GM18499 (cell line): ENCODE results near the gene CENPN.

Source experiments
- ATAC-seq: cut with Tn5 transposase; IDR thresholded peaks from one replicate; pipeline ENCODE4 v1.9.1; 2021; ENCODE audit warnings: moderate number of reproducible peaks; ENCODE audit not compliant: insufficient read depth, unreplicated experiment

Gene CENPN

DNA sequence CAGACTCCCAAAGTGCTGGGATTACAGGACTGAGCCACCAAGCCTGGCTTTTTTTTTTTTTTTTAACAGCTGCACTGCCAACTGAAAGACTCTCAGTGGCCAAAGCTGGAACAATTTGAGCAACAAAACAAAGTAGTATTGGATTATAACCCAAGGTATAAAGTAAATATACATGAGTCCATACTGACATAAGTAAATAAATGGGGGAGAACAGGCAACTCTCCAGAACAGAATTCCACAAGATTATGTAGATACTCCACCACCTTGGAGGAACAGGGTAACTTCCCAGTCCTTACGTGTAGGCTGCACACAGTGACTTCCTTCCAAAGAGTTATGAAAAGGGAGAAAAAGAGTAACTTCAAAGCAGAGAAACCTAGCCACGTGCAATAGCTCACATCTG lies 16.0 kb upstream of the CENPN start:
- ATAC-seq, result no peak

DNA sequence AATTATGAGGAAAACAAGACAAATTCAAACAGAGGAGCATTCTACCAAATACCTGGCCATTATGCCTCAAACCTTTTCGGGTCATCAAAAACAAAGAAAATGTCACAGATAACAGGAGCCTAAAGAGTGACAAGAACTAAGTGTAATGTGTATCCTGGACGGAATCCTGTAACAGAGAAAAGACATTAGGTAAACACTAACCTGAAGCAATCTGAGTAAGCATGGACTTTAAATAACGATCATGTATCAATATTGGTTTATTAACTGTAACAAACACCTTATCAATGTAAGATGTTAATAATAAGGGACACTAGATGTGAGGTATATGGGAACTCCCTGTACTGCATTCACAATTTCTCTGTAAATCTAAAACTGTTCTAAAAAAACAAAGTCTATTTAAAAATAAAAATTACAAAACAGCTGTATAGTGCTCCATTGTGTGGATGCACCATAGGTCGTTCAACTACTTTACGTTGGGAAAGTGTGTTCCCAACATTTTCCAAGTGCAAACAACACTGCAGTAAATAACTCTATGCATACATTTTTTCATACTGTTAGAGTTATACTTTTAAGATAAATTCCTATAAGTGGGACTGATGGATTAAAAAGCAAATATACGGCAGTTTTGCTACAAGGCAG lies 15.1 kb upstream of the CENPN start:
- ATAC-seq, result no peak

DNA sequence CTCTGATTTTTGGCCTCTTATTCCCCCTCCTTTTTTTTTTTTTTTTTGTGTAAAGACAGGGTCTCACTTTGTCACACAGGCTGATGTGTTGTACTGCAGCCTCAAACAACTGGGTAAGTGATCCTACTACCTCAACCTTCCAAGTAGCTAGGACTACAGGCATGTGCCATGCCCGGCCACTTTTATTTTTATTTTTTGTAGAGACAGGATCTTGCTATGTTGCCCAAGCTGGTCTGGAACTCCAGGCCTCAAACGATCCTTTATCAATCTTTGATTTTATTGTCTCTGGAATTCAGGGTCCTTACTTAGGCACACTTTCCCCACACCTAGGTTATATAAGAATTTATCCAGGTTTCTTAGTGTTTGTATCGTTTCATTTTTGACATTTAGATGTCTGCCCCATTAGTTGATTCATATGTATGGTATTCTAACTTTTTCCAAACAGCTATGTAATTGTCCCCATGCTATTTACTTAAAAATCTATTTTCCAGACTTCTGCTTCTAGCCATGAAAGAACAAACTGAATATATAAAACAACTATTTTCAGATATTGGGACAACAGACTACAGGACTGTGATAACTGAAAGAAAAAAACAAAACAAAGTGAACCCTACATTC lies 14.2 kb upstream of the CENPN start:
- no peak for ATAC-seq

DNA sequence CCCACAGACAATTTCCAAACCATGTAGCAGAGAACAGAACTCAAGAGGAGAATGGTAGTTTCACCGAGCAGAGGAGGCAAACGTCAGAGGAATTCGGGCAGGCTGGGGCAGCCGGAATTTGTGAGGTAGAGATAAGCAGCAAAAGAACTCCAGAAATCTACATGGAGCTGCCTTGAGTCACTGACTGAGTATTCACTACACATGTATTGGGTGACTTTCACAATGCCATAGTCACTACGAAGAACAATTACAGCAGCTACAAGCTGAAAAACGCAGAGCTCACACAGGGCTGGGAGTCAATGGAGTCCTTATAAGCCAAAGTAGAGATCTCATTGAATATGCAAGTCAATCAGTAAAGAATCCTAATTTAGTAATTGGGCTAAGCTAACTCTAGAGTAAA lies 13.7 kb upstream of the CENPN start:
- ATAC-seq, result no peak

DNA sequence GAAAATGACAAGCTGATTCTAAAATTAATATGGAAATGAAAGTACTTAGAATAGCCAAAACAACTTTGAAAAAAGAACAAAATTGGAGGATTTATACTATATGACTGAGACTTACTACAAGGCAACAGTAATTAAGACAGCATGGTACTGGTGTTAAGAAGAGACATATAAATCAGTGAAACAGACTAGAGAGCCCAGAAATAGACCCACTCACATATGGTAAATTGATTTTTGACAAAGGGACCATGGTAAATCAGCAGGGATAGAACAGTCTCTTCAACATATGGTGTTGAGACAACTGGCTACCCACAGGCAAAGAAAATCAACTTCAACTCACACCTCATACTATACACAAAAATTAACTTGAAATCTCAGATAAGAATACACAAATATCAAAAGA lies 13.2 kb upstream of the CENPN start:
- ATAC-seq, result no peak

DNA sequence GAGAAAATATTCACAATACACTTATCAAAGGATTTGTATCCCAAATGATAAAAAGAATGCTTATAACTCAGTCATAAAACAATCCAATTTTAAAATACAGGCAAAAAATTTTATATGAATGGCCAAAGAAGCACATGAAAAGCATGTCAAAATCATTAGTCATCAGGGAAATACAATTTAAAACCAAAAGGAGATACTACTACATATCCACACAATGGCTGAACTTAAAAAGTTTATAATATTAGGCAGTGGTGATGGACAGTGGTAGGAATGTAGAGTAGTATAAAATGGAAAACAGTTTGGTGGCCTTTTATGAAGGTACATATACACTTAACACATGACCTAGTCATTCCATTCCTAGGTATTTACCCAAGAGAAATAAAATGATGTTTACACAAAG lies 12.6 kb upstream of the CENPN start:
- no peak for ATAC-seq

DNA sequence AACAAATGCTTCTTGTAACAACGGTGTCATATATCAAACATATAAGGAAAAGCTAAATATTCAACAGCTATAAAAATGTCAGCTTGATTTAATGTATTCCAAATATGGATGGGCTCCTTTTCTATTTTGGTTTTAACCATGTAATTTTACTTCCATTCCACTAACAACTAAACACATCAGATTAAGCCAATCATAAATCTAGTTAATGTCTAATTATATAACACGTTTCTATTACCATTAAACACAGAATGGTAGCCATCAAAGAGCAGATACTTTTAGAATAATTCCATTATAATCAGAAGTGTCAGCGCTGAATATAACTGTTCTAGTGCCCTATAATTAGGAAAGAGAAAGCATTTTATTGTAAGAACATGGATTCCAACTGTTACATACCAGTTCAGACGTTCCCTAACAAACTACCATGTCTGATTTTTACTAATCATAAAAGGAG lies 10.3 kb upstream of the CENPN start:
- no peak for ATAC-seq

DNA sequence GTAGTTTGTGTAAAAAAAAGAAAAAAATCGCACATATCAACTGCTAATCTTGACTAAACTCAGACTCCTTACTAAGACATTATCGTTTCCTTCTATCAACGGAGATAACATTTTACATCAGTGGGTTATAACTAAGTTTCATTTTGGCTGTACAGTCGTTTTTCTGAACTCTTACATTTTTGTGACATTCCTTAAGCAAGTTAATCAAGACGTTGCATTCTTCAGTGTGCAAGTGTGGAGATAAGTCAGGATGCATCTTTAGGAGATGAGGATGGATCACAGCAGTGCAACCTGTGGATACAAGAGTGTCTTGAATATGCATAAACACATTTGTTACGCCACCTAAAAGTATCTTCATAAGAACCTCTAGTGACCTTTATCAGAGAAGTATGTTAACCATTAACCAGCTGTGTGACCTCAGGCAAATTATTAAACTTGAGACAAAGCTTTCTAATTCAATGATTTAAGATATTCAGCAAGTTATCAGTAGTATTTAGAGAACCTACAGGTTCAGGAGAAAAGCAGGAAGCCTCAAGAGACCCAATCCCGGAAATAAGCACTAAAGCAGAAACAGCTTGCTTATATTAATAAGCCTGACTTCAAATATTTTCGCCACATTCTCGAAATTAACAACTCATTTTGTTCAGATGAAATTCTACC lies 9.7 kb upstream of the CENPN start:
- no peak for ATAC-seq

DNA sequence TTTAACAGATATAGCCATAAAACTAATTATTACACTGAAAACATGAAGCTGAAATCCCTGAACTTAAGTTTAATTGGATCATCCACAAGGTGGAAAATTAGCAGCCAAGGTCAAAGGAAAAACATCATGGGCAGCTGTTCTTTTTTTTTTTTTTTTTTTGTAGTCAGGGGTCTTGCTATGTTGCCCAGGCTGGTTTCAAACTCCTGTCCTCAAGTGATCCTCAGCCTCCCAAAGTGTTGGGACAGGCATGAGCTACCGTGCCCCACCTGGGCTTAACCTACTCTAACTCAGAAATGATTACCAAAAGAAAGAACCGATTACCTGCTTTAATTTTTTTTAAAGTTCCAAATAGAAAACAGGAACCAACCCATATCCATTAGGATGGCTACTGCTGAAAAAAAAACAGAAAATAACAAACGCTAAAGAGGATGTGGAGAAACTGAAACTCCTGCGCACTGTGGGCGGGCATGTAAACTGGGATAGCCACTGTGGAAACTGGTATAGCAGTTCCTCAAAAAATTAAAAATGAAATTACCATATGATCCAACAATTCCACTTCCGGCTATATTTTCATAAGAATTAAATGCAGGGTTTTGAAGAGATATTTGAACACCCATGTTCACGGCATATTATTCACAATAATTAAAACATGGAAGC lies 8.9 kb upstream of the CENPN start:
- no peak for ATAC-seq

DNA sequence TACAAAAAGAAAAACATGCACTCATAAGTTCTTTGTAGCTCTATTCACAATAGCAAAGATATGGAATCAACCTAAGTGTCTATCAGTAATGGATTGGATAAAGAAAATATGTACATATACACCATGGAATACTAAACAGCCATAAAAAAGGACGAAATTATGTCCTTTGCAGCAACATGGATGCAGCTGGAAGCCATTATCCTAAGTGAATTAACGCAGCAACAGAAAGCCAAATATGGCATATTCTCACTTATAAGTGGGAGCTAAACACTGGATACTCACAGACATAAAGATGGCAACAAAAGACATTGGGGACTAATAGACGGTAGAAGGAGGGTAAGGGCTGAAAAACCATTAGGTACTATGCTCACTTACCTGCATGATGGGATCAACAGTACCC lies 6.1 kb upstream of the CENPN start:
- no peak for ATAC-seq

DNA sequence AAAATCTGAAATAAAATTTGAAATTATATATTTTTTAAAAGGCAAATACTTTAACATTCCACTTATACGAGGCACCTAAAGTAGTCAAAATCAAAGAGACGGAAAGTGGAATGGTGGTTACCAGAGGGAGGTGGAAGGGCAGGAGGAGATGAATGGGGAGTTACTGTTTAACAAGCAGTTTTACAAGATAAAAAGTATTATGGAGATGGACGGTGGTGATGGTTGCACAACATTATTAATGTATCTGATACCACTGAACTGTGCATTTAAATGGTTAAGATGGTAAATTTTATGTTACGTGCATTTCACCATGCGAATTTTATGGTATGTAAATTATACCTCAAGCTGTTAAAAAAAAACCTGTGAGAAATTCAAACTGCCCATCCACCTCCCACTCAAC lies 5.7 kb upstream of the CENPN start:
- ATAC-seq, result no peak

DNA sequence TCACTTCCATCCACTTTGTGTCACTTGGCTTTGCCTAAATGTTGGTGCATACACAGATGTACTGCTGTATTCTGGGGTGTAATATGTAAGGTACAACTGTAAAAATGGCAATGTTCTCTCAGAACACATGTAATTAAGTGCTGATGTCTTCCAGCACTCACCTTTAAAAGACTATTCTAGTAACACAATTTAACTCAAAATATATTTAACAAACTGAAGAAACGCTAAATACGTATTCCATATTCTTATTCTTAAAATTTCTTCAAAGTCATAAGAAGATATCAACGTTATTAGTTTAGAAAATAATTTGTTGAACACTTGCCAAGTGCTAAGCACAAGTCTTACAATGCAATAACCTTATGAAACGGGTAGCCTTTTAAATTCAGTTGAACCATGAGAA lies 4.0 kb upstream of the CENPN start:
- ATAC-seq, result no peak

DNA sequence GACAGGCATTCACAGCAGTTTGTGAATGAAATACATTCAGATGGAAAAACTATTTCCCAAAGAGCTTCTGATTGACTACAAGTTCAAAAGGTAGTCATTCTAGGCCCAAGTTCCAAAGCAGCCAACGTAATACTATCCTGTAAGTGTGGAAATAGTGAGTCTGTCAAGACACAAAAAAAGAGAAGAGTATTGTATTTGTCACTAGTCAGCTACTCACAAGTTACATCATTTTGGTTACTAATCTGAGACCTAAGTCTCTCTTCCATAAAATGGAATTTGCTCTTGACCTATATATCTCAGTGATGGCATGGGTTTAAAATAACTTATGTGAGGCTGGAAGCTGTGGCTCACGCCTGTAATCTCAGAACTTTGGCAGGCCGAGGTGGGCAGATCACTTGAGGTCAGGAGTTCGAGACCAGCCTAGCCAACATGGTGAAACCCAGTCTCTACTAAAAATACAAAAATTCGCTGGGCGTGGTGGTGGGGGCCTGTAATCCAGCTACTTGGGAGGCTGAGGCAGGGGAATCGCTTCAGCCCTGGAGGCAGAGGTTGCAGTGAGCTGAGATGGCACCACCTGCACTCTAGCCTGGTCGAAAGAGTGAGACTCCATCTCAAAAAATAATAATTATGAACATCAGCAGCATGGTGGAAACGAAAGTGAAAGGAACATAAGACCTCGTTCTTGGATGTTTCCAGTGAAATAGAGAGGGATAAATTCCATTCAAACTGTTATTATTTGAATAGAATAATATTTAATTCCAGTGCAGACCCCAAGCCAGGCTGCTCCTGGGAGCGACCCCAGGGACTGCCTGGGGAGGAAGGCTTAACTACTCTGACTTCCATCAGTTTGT lies 3.2 kb upstream of the CENPN start:
- no peak for ATAC-seq

DNA sequence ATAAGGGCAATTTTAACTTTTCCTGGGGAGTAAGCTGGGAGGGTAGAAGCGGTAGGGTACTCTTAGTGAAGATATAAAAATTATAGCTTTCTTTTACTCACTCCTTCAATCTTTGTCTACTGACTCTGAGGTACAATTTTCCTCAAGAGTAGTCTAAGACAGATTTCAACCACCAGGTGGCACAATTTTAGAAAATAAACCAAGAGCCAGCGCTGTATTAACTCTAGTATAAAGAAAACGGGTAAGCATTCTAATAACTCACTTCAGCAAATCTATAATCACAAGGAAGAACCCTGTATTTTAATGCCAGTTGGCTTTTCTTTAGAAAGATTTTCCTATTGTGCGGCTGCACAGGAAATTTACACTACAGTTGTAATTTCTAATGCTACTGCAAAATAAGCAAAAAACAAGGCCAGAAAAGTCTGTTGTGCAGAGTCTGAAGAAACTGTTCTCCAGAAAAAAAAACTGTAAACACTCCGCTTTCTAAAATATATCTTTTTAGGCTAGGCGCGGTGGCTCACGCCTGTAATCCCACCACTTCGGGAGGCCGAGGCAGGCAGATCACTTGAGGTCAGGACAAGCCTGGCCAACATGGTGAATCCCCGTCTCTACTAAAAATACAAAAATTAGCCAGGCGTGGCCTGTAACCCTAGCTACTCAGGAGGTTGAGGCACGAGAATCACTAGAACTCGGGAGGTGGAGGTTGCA lies 2.2 kb upstream of the CENPN start:
- ATAC-seq, result no peak

DNA sequence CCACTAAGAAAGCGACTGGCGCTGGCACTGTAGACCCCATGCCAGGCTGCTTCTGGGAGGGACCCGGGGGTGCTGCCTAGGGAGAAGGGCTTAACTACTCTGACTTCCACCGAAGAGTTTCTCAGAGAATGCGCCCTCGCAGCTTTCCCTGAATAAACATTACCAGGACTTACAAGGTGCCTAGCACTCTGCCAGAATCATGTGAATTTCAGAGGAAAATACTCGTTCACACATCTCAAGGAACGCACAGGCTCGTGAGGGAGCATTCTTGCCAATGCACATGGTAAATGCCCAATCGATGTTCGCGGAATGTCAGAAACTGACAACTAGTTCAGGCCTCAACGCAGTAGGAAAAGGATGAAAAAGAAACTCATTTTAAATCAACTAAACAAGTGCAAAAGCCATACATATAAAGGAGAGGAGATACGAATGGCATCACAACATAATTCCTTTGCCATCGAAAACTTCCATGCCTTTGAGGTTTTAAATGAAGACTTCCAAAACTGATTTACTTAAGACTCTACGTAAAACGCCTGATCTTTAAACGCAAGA lies 1.3 kb upstream of the CENPN start:
- no peak for ATAC-seq

DNA sequence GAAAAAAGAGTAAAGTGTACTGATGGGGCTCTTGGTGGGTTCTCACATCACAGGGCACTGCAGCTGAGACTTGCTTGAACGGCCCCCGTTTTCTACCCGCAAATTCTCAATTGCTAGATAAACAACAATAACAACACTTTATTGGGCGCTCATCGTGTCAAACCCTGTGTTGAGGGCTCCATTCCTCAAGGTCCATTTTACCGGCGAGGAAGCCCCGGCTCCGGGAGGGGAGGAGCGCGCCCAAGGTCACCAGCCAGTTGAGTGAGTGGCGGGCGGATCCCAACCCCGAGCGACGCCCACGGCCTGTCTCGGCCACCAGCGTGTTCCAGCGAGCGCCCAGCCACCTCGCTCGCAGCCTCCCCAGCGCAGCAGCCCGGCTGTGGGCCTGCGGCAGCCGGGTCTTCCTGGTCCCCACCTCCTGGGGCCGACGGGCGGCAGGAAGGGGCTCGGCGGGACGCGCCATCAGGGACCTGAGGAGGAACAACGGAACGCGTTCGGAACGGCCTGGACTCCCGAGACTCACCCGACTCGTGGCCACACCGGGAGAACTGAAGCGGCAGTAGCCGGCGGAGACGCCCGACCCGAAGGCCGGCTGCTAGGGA lies 702 bp upstream of the CENPN start:
- peak; percentile 15 for ATAC-seq

DNA sequence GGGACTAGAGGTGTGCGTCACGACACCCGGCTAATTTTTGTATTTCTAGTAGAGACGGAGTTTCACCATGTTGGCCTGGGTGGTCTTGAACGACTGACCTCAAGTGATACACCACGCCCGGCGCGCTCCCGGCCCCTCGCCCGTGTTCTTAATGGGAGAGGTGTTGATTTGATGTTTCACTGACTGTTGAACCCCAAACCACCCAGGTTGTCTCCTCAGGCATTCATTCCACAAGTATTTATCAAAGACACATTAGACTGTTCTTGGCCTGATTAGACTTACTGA lies 1.4 kb downstream of the CENPN start:
- no peak for ATAC-seq

DNA sequence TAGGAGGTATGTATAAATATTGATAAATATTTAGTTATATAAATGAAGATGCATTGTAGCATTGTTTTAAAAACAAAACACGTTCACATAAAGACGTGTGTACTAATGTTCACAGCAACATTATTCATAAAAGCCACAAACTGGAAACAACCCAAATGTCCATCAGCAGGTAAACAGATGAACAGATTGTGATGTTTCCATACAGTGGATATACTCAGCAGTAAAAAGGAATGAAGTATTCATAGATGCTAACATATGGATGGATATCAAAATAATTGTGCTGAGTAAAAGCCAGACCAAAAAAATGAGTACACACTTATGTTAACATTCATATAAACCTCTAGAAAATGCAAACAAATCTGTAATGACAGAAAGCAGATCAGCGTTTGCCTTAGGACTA lies 6.0 kb downstream of the CENPN start:
- no peak for ATAC-seq

DNA sequence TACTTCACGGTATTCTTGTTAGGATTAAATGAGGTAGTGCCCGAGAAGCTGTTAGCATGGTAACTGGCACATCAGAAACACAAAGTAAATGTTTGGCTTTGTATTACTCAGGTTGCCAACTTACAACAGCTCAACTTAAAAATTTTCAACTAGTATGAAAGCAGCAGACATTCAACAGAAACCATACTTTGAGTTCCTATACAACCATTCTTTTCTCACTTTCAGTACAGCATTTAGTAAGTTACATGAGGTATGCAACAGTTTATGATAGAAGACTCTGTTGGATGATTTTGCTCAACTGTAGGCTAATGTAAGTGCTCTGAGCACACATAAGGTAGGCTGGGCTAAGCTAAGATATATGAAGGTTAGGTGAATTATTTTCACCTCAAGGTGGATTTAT lies 7.7 kb downstream of the CENPN start:
- no peak for ATAC-seq
